ENCODE results near the gene ASCC2.

GRCh38 chr22:29797351-29797750 is 40.7 kb downstream of the ASCC2 start:
- TF ChIP-seq CTCF (IDR thresholded peaks at IDR 0.05): no peak
- TF ChIP-seq POLR2A (IDR thresholded peaks at IDR 0.05; ENCODE audit: low read depth): no peak
- no peak for TF ChIP-seq POLR2AphosphoS5 (IDR thresholded peaks at IDR 0.05)
- TF ChIP-seq EP300 (IDR thresholded peaks at IDR 0.05): no peak

All from esophagus muscularis mucosa (tissue), 4 donors.